ENCODE results near the gene C20orf204.

C20orf204 gene

GRCh38 chr20:64042054-64042781, 6.2 kb downstream of the C20orf204 start:
- no peak for DNase-seq

GRCh38 chr20:64043768-64044167, 7.8 kb downstream of the C20orf204 start:
- no peak for DNase-seq

- no peak for DNase-seq
These were observed 8.7 kb downstream of the C20orf204 start for GRCh38 chr20:64044484-64045247.

DNA sequence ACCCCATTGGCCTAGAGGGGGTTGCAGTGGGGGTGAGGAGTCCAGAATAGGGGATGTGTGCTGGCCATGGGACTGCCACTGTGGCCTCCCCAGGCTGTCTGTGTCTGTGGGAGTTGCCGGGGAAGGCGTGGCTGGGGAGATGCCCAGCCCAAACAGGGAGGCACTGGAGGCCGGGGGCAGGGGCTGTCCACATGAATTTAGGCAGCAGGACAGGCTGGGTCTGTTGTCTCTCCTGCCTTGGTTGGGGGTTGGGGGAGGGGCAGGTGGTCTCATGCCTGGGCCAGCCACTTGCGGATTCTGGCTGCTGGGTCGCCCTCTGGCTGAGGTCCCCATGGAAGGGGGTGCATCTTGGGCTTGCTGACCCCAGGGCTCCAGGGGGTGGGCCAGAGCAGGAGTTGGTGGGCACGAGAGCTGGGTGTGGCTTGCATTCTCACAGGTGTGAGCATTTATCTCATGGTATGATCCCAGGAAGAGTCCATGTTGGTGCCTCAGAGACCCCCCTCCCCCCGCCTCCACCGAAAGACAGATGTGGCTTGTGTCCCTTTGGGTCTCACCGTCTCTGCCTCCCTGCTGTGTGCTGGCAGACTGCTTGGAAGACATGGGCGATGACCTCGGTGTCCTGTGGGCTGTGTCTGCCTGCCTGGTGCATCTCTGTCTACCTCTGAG, 9.5 kb downstream of the C20orf204 start:
- DNase-seq = no peak

DNA sequence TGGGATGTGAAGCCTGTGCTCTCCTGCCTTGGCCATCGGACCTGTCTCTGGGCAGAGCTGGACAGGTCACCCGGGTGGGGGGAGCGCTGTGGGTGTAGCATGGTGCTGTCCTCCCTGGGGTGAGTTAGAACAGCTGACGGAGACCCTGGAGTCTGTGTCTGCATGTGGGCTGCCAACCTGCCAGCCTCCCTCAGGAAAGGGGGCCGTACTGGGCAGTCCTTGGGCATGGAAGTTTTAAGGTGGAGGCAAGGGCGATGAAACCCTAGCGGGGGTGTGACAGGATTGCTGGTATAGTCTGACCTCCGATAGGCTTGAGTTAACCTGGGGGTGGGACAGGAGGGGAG, 11.0 kb downstream of the C20orf204 start:
- DNase-seq = no peak

- DNase-seq = no peak
These were observed 12.0 kb downstream of the C20orf204 start for GRCh38 chr20:64047968-64048401.

- no peak for DNase-seq
These were observed 12.5 kb downstream of the C20orf204 start for GRCh38 chr20:64048402-64049044.

- peak; percentile 16 for DNase-seq
These were observed 13.3 kb downstream of the C20orf204 start, which contains the start of gene SOX18 for GRCh38 chr20:64049060-64049877. TSS of gene SOX18 (minus strand) at chr20:64049639. CDS start at chr20:64049516, 123 bp downstream.

- DNase-seq = no peak
These were observed 13.9 kb downstream of the C20orf204 start for GRCh38 chr20:64049878-64050260.

DNA sequence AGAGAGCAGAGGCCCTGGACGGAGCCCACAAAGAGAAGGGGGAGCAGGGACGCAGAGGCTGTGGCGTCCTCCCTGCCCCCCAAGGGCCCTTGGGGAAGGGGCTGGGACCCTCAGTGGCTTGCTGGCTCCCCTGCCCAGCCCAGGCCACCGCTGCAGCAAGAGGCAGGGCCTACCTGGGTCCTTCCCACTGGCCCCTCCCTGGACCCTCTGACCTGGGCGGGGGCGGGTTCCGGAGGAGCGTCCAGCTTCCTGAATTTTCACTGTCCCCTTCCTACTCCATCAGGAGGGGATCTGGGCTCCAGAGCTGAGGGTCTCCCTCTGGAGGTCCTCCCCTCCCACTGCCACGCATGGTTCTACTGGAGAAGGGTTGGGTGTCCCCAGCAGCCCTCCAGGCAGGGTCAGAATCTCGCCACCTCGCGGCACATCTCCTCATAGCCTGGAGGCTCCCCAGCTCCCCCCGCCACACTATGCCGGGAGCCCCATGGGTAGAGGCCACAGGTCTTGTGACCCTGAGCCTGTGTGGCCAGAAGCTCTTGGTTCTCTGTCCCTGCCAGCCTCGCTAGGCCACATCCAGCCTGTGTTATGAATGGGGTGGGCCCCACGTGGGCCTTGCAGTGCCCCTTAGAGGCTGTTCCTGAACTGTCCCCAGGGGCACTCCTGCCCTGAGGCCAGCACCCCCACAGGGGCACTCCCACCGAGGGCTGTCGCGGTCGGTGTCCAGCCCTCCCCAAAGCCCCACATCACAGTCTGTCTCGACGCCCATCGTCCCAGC, 14.5 kb downstream of the C20orf204 start:
- DNase-seq = no peak

DNA sequence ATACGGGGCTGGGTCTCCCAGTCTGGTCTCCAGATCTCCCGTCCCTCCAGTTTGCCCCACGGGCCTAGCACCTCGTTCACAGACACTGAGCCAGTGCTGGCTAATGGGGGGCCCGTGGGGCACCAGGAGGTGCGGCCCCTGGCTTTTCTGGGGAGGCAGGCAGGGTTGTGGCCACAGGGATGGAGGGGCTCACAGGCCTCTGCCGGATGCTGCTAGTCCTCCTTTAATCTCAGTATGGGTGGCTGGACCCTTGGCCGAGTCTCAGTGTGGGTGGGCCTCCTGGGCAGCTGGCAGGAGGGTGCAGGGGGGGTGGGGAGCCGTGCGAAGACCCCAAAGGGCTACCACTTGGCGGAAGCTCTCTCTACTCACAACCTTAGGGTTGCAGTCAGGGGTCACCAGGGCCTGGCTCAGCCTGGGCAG, 15.1 kb downstream of the C20orf204 start:
- no peak for DNase-seq

- DNase-seq = no peak
These were observed 15.8 kb downstream of the C20orf204 start for GRCh38 chr20:64051561-64052325.

DNA sequence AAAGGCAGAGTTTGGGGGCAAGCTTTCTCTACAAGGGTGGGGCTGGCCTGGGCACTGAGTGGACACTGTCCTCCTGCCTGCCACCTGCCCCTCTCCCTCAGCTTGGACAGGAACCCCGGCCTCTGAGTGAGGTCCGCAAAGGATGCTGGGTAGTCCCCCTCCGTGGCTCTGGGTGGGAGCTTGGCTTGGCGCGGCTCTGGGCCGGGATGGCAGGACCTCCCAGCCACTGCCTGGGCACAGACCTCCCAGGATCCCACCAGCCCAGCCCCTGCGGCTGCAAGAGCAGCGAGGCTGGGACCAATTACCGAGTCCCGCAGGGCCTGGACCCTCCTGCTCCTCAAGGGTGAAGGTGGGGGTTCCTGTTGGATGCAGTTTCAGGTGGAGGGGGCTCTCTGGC, 16.3 kb downstream of the C20orf204 start:
- DNase-seq = no peak

DNA sequence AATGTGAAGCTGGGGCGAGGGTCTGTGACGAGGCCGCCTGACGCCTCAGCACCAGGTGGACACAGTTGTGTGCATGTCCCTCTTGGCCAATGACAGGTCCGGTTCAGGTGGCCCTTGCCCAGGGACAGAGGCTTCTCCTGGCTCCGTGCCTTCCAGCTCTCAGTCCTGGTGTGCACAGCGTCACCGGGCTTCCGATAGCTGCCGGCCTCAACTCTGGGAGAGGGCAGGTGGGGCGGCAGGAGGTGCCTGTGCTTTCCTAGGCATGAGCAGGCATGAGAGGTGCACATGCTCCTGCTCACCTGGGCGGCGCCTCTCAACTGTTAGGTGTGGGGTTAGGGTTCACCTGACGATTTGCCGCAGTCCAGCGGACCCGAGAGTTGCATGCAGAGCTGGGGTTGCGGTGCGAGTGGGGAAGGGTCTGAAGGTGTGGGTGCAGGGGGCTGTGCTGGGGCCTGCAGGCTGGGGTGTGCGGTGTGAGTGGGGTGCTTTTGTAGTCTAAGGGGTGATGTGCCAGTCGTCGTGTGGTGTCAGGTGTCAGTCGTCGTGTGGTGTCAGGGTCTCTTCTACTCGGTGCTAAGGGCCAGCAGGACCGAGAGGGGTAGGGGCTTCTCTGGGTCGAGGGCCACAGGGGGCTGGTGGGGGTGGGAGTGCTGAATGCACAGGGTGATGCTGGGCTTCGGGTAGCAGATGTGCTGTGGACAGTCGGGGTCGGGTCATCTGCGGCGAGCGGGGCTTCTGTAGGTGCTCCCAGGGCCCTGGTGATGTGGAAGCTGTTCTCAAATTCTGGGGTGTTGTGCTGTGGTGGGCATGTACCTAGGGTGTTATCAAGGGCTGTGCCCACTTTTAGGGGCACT, 17.2 kb downstream of the C20orf204 start:
- no peak for DNase-seq

- DNase-seq = no peak
These were observed 18.1 kb downstream of the C20orf204 start for GRCh38 chr20:64053841-64054661.

DNA sequence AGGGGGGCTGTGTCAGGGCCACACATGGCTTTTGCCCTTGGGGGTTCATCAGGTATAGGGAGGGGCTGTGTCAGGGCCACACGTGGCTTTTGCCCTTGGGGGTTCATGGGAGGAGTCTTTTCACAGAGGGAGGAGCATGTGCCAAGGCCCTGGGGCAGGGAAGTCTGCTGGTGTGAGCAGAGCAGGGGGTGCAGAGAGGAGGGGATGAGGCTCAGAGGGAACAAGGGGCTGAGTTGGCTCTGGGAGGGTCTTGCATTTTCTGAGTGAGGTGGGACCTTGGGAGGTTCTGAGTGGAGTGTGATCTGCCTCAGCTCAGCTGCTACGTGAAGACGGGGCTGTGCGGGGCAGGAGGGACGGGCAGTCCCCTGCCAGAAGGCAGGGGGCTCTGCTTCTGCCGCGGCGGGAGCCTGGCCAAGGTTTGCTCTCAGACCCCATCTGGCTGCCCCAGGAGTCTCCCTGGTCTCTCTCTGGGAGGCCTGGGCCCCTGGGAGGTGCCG, 19.5 kb downstream of the C20orf204 start:
- no peak for DNase-seq

DNA sequence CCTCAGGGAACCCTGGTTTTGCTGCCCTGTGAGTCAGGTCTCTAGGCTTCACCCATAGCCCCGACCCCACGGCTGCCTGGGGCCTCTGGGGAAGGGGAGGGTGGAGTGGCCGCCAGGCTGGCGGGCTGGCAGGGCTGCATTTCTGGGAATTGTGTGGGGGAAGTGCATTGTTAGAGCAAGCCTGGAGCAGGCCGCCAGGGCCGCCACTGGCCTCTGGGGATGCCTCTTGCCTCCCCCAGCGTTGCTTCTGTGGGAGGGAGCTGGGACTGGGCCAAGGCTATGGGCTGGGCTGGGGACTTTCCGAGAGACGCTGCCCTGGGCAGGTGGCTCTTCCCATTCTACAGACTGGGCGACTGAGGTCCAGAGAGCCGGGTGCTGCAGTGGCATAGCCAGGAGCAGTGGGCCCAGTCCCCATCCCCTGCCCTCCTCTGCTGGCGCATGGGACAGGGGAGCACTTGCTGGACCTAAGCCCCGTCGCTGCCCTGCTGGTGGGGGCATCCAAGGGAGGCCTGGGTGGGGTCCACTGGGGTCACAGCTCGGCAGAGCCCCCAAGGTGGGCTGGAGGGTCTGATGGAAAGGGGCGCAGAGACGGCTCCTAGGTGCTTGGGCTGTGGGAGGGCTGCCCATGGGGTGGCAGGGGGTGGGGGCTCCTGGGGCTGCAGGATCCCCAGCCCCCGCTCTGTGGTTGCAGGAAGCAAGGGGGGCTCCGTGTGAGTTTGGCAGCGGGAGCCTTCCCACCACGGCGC, 20.1 kb downstream of the C20orf204 start:
- DNase-seq = no peak

GRCh38 chr20:64056639-64056888, 20.6 kb downstream of the C20orf204 start:
- no peak for DNase-seq
